Hepatocyte (in vitro differentiated cells): Measurements from ENCODE around the gene ZNF579.

Source experiments
- CTCF ChIP-seq: fragments of 200-600 bp; sonication (generic); IDR thresholded peaks from 2 replicates; pipeline ENCODE4 v1.5.1; 2016; ENCODE audit warnings: antibody characterized with exemption, mild to moderate bottlenecking; ENCODE audit not compliant: poor library complexity
- EZH2 ChIP-seq: fragments of 200-600 bp; sonication (generic); IDR thresholded peaks from 2 replicates; pipeline ENCODE4 v1.6.1; 2016; ENCODE audit warnings: antibody characterized with exemption, mild to moderate bottlenecking, borderline replicate concordance
- EZH2phosphoT487 ChIP-seq: fragments of 200-600 bp; sonication (generic); IDR thresholded peaks from one replicate; pipeline ENCODE4 v1.6.1; 2018; ENCODE audit warnings: antibody characterized with exemption, mild to moderate bottlenecking, low read depth, moderate library complexity; ENCODE audit not compliant: unreplicated experiment, severe bottlenecking

- TF ChIP-seq CTCF = no peak
- TF ChIP-seq EZH2phosphoT487 = no peak
- no peak for TF ChIP-seq EZH2
These were observed 42.5 kb upstream of the ZNF579 start for GRCh38 chr19:55623130-55623529.
